Calu3 (cell line): Measurements from ENCODE around the gene ATXN7L1. TPM values are rescaled to one million over a fixed set of nuclear protein-coding genes. Genes with fewer than 3 reads are reported as not detected.

Experiments used
- BruUV-seq: library from RNA; stranded (reverse); fragments of 400-500 nt; replicated peaks from 2 replicates; lab custom pipeline; 2021; lab: Mats Ljungman, UMichigan
- CTCF ChIA-PET: fragments of 300-600 bp; sonication (Branson Sonifier 250); formaldehyde crosslinking; loops from one replicate; lab custom pipeline; 2022; ENCODE audit warnings: antibody characterized with exemption; lab: Charles Lee
- DNase-seq: peaks from one replicate; pipeline ENCODE4 v3.0.0; 2022
- H3K27ac Mint-ChIP-seq: one replicate; pipeline ENCODE4 v1.8.0; 2022; ENCODE audit warnings: mixed read lengths; ENCODE audit not compliant: unreplicated experiment
- H3K27me3 Mint-ChIP-seq: one replicate; pipeline ENCODE4 v1.8.0; 2022; ENCODE audit warnings: mixed read lengths; ENCODE audit not compliant: unreplicated experiment
- H3K36me3 Mint-ChIP-seq: one replicate; pipeline ENCODE4 v1.8.0; 2022; ENCODE audit warnings: mild to moderate bottlenecking, moderate library complexity, mixed read lengths; ENCODE audit not compliant: insufficient read depth, unreplicated experiment
- H3K4me1 Mint-ChIP-seq: one replicate; pipeline ENCODE4 v1.8.0; 2022; ENCODE audit warnings: mild to moderate bottlenecking, low read depth, mixed read lengths; ENCODE audit not compliant: unreplicated experiment
- H3K4me3 Mint-ChIP-seq: one replicate; pipeline ENCODE4 v1.8.0; 2022; ENCODE audit warnings: mild to moderate bottlenecking, low read depth, moderate library complexity, mixed read lengths; ENCODE audit not compliant: unreplicated experiment
- H3K9me3 Mint-ChIP-seq: one replicate; pipeline ENCODE4 v1.8.0; 2022; ENCODE audit warnings: low read depth, mixed read lengths; ENCODE audit not compliant: unreplicated experiment
- intact Hi-C: fragments of 100-400 bp; cut with micrococcal nuclease; formaldehyde crosslinking; loops from one replicate; pipeline ENCODE4 v1.10.0; 2022; ENCODE audit not compliant: unreplicated experiment
- total RNA-seq: library from RNA; stranded (reverse); gene quantifications from 2 replicates; pipeline ENCODE4 v1.2.3, GENCODE V29; 2022
- TF ChIP-seq, protein P1 (sequence below): fragments of 200-600 bp; IDR thresholded peaks from one replicate; pipeline ENCODE4 v1.8.0; 2022; ENCODE audit warnings: antibody characterized with exemption; ENCODE audit not compliant: unreplicated experiment

Gene ATXN7L1
- total RNA-seq, 1 experiment from 2014 or later = 12.0 TPM

DNA sequence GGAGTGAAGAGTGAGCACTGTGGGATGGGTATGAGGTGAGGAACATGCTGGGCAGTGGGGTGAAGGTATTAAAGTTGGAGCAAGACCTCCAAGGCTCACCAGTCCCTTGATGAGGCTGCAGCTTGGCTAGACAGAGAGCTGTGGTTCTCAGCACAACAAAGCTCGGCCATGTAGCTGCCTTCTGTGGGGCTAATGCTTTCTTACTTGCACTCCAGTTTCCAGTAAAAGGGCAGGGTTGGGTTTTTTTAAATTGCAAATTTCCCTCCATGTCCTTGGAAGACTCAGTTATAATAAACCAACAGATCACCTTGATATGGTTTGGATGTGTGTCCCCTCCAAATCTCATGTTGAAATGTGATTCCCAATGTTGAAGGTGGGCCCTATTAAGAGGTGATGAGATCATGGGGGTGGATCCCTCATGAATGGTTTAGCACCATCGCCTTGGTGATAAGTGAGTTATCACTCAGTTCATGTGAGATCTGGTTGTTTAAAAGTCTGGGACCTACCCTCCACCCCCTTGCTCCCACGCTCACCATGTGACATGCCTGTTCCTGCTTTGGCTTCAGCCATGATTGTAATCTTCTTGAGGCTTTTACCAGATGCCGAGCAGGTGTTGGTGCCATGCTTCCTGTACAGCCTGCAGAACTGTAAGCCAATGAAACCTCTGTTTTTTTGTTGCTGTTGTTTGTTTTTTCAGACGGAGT is 55.9 kb downstream of the ATXN7L1 start:
- TF ChIP-seq, protein P1, sequence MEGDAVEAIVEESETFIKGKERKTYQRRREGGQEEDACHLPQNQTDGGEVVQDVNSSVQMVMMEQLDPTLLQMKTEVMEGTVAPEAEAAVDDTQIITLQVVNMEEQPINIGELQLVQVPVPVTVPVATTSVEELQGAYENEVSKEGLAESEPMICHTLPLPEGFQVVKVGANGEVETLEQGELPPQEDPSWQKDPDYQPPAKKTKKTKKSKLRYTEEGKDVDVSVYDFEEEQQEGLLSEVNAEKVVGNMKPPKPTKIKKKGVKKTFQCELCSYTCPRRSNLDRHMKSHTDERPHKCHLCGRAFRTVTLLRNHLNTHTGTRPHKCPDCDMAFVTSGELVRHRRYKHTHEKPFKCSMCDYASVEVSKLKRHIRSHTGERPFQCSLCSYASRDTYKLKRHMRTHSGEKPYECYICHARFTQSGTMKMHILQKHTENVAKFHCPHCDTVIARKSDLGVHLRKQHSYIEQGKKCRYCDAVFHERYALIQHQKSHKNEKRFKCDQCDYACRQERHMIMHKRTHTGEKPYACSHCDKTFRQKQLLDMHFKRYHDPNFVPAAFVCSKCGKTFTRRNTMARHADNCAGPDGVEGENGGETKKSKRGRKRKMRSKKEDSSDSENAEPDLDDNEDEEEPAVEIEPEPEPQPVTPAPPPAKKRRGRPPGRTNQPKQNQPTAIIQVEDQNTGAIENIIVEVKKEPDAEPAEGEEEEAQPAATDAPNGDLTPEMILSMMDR = no peak
- H3K4me1 Mint-ChIP-seq = no peaks in the 10 kb centered on the region
- CTCF ChIA-PET = no interaction called here
- H3K4me3 Mint-ChIP-seq = no peak overlapping the region
- no peak for DNase-seq
- intact Hi-C loops = no loop called here
- no peak overlapping the region for H3K27ac Mint-ChIP-seq
- H3K9me3 Mint-ChIP-seq = no peaks in the 10 kb centered on the region
- peaks cover 8% of the 10 kb centered on the region for H3K36me3 Mint-ChIP-seq
- H3K27me3 Mint-ChIP-seq = no peaks in the 10 kb centered on the region
- no TSS peak for BruUV-seq

DNA sequence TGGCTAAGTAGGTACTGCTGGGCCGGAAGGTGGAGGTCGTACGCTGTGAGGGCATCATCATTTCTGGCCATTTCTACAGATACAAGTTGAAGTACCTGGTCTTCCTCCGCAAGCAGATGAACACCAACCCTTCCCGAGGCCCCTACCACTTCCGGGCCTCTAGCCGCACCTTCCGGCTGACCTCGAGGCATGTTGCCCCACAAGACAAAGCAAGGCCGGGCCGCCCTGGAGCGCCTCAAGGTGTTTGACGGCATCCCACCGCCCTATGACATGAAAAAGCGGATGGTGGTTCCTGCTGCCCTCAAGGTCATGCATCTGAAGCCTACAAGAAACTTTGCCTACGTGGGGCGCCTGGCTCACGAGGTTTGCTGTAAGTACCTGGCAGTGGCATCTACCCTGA is 56.8 kb downstream of the ATXN7L1 start:
- TF ChIP-seq, protein P1 = no peak
- peaks cover 8% of the 10 kb centered on the region for H3K36me3 Mint-ChIP-seq
- intact Hi-C loops = no loop called here
- CTCF ChIA-PET = no interaction called here
- no peaks in the 10 kb centered on the region for H3K9me3 Mint-ChIP-seq
- no peak overlapping the region for H3K4me3 Mint-ChIP-seq
- DNase-seq = no peak
- H3K27me3 Mint-ChIP-seq = no peaks in the 10 kb centered on the region
- BruUV-seq = no TSS peak
- H3K27ac Mint-ChIP-seq = no peak overlapping the region
- no peaks in the 10 kb centered on the region for H3K4me1 Mint-ChIP-seq

DNA sequence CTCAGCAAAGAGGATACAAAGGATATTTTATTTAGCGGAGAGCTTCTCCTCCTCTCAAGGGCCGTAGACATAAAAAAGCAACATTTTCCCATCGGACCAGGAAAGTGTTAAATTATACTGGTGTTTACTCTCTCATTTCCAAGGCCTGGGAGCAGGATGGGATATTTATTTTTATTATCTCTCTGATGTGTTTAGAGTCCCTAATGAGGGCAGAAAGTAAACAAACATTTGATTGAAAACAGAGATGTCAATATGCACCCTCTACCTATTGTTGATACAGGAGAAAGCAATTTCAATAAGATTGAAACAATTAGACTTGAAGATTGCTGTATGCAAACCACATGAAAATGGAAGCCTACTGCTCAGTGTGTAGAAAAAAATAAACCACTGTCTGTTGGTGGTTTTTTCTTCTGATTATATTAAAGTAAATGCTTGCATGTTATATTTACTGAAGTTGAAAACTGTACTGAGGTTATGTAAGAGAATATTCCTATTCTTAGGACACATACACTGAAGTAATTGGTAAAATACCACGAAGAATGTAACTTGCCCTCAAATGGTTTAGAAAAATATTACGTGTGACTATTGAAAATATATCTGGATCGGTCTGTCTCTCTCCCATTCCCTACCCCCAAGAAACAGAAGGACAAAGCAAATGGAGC is 59.3 kb downstream of the ATXN7L1 start:
- peaks cover 8% of the 10 kb centered on the region for H3K36me3 Mint-ChIP-seq
- H3K4me1 Mint-ChIP-seq = no peaks in the 10 kb centered on the region
- H3K27me3 Mint-ChIP-seq = no peaks in the 10 kb centered on the region
- H3K4me3 Mint-ChIP-seq = no peak overlapping the region
- BruUV-seq = no TSS peak
- TF ChIP-seq, protein P1 = no peak
- no peak overlapping the region for H3K27ac Mint-ChIP-seq
- H3K9me3 Mint-ChIP-seq = no peaks in the 10 kb centered on the region
- DNase-seq = no peak
- CTCF ChIA-PET = no interaction called here
- intact Hi-C loops = no loop called here

DNA sequence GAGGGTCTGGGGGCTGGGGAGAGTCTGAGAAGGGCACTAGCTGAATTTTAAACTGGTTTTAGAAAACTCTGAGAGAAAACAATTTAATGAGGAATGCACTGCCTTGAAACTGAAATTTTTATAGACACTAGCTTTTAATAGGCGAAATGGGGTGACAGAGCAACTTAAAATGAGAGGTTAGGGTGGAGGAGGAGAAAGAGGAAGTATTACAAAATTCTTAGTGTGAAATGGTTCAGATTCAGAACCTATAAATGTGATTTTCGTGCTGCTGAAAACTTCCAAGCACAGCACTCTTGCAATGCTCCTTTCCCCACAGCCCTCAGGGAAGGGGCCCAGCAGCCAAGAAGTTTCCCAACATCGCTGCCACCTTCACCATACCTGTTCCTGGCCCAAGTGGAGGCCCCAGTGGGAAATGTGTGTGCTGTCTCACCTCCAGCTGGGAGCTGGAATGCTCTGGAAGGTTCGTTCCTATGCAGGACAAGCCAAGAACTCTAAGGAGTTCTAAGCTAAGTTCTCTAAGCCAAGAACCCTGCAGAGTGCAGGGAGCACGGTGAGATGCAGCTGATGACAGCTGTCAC is 60.0 kb downstream of the ATXN7L1 start:
- CTCF ChIA-PET = interaction anchor here (0.5 kb wide), 1 partner anchor 38 kb away, joined by 5 read pairs; no protein-coding TSS in a partner anchor
- intact Hi-C loops = no loop called here
- Mint-ChIP-seq H3K27ac (no peak overlapping the region), H3K27me3 (no peaks in the 10 kb centered on the region), H3K4me3 (no peak overlapping the region), H3K36me3 (peaks cover 8% of the 10 kb centered on the region), H3K4me1 (no peaks in the 10 kb centered on the region), H3K9me3 (no peaks in the 10 kb centered on the region)
- BruUV-seq = no TSS peak
- TF ChIP-seq, protein P1 = no peak
- DNase-seq = no peak
